Glutamatergic neuron (in vitro differentiated cells): ENCODE data around the gene RAE1. TPM values are rescaled to one million over a fixed set of nuclear protein-coding genes. Genes with fewer than 3 reads are reported as not detected.

Source experiments
- DNase-seq: peaks from one replicate; pipeline ENCODE4 v3.0.0; 2022
- H3K27ac Mint-ChIP-seq: one replicate; pipeline ENCODE4 v1.8.0; 2020; ENCODE audit warnings: mild to moderate bottlenecking, mixed read lengths, inconsistent platforms; ENCODE audit not compliant: unreplicated experiment
- H3K27me3 Mint-ChIP-seq: one replicate; pipeline ENCODE4 v1.8.0; 2020; ENCODE audit warnings: mild to moderate bottlenecking, moderate library complexity, mixed read lengths, inconsistent platforms; ENCODE audit not compliant: unreplicated experiment
- H3K36me3 Mint-ChIP-seq: one replicate; pipeline ENCODE4 v1.8.0; 2020; ENCODE audit warnings: mild to moderate bottlenecking, mixed read lengths, inconsistent platforms; ENCODE audit not compliant: unreplicated experiment
- H3K4me1 Mint-ChIP-seq: one replicate; pipeline ENCODE4 v1.8.0; 2020; ENCODE audit warnings: mild to moderate bottlenecking, low read depth, mixed read lengths, inconsistent platforms; ENCODE audit not compliant: unreplicated experiment
- H3K4me3 Mint-ChIP-seq: one replicate; pipeline ENCODE4 v1.8.0; 2020; ENCODE audit warnings: mild to moderate bottlenecking, mixed read lengths, inconsistent platforms; ENCODE audit not compliant: unreplicated experiment
- H3K9me3 Mint-ChIP-seq: one replicate; pipeline ENCODE4 v1.8.0; 2020; ENCODE audit warnings: mild to moderate bottlenecking, moderate library complexity, mixed read lengths, inconsistent platforms; ENCODE audit not compliant: unreplicated experiment
- total RNA-seq: library from RNA; stranded (reverse); fragmentation: NEBNext Ultra II Directional; extraction: Animal tissue kit (Norgen Biotek cat#: 25700); gene quantifications from one replicate; pipeline ENCODE4 v1.2.1, GENCODE V29; 2021; ENCODE audit not compliant: unreplicated experiment
- TF ChIP-seq, protein P1 (sequence below): fragments of 200-600 bp; sonication (generic); IDR thresholded peaks from one replicate; pipeline ENCODE4 v1.5.0; 2021; ENCODE audit not compliant: partially characterized antibody, unreplicated experiment

RAE1 gene
- total RNA-seq, 1 donor from 2014 or later: 28.3 TPM

DNA sequence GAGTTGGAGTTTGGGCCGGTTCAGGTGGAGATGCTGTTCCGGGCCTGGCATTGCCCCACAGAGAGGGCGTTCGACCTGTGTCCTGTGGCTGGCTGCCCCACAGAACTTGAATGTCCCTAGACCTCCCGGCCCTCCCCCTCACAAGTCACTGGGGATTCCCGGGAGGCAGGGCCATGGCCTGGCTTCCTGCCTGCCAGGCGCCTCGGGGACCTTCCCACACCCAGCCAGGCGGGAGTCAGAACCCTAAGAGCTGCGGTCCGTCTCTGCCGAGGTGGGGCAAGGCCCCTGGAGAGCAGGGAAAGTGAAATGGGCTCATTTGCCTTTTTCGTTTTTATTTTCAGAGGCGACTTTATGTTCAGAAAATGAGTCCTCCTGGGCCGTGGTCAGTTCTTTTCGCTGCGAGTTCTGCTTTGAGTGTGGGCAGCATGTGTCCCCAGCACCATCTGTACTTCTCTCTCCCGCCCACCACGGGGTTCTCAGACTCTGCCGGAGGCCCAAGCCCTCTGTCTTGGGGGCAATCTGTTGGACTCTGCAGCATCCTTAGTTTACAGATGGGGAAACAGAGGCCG is 48.6 kb downstream of the RAE1 start:
- Mint-ChIP-seq H3K27me3 (peaks cover 4% of the 10 kb centered on the region), H3K4me1 (peaks cover 6% of the 10 kb centered on the region), H3K27ac (no peak overlapping the region), H3K9me3 (peaks cover 4% of the 10 kb centered on the region), H3K4me3 (no peak overlapping the region), H3K36me3 (no peaks in the 10 kb centered on the region)
- TF ChIP-seq, protein P1, sequence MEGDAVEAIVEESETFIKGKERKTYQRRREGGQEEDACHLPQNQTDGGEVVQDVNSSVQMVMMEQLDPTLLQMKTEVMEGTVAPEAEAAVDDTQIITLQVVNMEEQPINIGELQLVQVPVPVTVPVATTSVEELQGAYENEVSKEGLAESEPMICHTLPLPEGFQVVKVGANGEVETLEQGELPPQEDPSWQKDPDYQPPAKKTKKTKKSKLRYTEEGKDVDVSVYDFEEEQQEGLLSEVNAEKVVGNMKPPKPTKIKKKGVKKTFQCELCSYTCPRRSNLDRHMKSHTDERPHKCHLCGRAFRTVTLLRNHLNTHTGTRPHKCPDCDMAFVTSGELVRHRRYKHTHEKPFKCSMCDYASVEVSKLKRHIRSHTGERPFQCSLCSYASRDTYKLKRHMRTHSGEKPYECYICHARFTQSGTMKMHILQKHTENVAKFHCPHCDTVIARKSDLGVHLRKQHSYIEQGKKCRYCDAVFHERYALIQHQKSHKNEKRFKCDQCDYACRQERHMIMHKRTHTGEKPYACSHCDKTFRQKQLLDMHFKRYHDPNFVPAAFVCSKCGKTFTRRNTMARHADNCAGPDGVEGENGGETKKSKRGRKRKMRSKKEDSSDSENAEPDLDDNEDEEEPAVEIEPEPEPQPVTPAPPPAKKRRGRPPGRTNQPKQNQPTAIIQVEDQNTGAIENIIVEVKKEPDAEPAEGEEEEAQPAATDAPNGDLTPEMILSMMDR: no peak
- DNase-seq: no peak

DNA sequence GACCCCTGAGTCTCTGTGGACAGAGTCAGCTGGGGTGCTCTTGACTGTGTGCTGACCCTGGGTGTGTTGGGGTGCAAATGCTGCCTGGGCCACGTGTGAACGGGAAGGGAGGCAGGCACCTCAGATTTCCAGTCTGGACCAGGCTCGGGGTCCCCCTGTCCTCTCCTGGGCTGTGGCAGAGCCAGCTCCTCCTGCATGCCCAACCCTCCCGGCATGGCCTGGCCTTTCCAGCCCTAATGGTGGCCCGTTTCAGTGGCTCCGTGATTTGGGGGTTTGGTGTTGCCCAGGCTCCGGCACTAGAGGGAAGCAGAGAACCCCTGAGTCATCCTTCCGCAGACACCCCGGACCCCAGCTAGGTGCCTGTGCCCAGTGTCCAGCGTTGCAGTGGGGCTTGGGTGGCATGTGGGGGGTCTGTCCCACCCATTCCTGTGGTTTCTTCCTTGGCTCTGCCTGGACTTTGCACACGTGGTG is 49.2 kb downstream of the RAE1 start:
- TF ChIP-seq, protein P1: no peak
- Mint-ChIP-seq H3K27ac (no peak overlapping the region), H3K4me3 (no peak overlapping the region), H3K9me3 (peaks cover 4% of the 10 kb centered on the region), H3K27me3 (peaks cover 4% of the 10 kb centered on the region), H3K36me3 (no peaks in the 10 kb centered on the region), H3K4me1 (peaks cover 6% of the 10 kb centered on the region)
- DNase-seq: no peak

DNA sequence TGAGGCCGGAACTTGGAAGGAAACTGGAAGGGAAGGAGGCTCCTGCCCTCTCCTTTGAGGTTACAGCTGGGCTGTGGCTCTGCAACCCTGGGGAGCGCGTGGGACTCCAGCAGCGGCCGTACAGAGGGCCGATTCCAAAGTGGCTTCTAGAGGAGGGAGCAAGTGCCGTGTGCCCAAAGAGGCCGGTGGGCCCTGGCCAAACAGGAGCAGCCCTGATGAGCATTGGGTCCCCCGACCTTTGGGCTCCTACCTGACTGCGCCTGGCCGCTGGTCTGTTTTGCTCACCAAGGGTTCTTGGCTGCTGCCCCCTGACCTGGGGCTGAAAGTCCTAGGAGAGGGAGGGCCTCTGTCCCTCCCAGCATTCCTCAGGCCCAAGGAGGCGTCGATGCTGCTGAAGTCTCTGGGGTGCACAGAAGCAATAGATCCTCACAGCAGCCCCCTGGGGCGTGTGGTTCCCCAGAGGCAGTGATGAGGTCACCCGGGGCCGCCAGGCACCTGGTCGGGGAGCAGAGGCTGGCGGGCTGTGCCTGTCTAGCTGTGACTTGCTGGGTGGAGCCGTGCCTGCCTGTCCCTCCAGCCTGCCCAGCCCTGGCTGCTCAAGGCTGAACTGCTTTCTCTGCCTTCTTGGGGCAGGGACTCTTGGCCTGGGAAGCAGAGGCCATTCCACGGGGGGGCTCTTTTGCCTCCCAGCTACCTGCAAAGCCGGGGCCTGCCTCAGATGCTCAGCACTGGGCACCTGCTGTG is 49.9 kb downstream of the RAE1 start:
- Mint-ChIP-seq H3K9me3 (peaks cover 4% of the 10 kb centered on the region), H3K4me3 (no peak overlapping the region), H3K4me1 (peaks cover 6% of the 10 kb centered on the region), H3K36me3 (no peaks in the 10 kb centered on the region), H3K27me3 (peaks cover 4% of the 10 kb centered on the region), H3K27ac (no peak overlapping the region)
- TF ChIP-seq, protein P1: no peak
- DNase-seq: peak; percentile 20

DNA sequence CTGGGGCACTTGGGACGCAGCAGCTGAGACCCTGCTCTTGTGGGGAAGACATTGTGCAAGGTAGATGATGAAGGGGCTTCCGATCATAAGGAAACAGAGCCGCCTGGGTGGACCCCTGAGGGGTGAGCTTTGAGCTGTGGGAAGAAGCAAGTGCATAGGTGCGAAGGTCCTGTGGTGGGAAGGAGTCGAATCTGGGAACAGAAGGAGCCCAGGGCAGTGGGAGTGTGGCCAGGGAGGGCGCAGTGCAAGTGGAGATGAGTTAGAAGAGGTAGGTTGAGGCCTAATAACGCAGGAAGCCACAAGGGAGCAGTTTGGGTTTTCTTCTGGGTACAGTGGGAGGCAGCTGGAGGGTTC is 50.5 kb downstream of the RAE1 start:
- H3K9me3 Mint-ChIP-seq: peaks cover 4% of the 10 kb centered on the region
- peaks cover 4% of the 10 kb centered on the region for H3K27me3 Mint-ChIP-seq
- DNase-seq: no peak
- no peaks in the 10 kb centered on the region for H3K36me3 Mint-ChIP-seq
- H3K4me1 Mint-ChIP-seq: peaks cover 6% of the 10 kb centered on the region
- no peak overlapping the region for H3K4me3 Mint-ChIP-seq
- TF ChIP-seq, protein P1: no peak
- peak overlapping the region; percentile 44 for H3K27ac Mint-ChIP-seq
